ENCODE data around the gene FANCM. TPM values are rescaled to one million over a fixed set of nuclear protein-coding genes. Genes with fewer than 3 reads are reported as not detected.
"Not testable (repeated sequence)": the region's sequence is repeated elsewhere in the genome, so short reads cannot be mapped to it uniquely, and the experiment has no call there.

FANCM gene
- total and polyA plus RNA-seq, 2 experiments from 2014 or later: 19.6 to 21.1 TPM

- not testable (repeated sequence) for H3K27ac Mint-ChIP-seq; H3K36me3 ChIP-seq (ENCODE audit: insufficient read depth); H3K27me3 ChIP-seq (ENCODE audit: insufficient read depth); H3K4me1 ChIP-seq (ENCODE audit: insufficient read depth); H3K9me2 ChIP-seq (ENCODE audit: insufficient read depth); ATAC-seq; H3K27ac ChIP-seq (ENCODE audit: low read depth); H3K9me3 Mint-ChIP-seq; H2AFZ ChIP-seq; H3K4me3 Mint-ChIP-seq; H3F3A ChIP-seq (replicated peaks; ENCODE audit: low read depth); H3K4me1 Mint-ChIP-seq; H4K20me1 ChIP-seq (replicated peaks; ENCODE audit: insufficient read depth); H3K4me3 ChIP-seq; H3K4me2 ChIP-seq; DNase-seq (ENCODE audit: low spot score); H3K27me3 Mint-ChIP-seq (ENCODE audit: insufficient read depth, low read depth, poor library complexity)
- peaks cover 15% of the 10 kb centered on the region for H3K36me3 Mint-ChIP-seq (ENCODE audit: low read depth)
- peaks cover 80% of the 10 kb centered on the region for H3K79me2 ChIP-seq (replicated peaks; ENCODE audit: insufficient read depth)
Measured at GRCh38 chr14:45142083-45142482, 6.4 kb downstream of the FANCM start.

- Mint-ChIP-seq H3K4me1 (peaks cover 4% of the 10 kb centered on the region), H3K36me3 (ENCODE audit: low read depth) (peaks cover 20% of the 10 kb centered on the region), H3K4me3 (no peak overlapping the region), H3K27me3 (ENCODE audit: insufficient read depth, low read depth, poor library complexity) (no peaks in the 10 kb centered on the region), H3K9me3 (no peaks in the 10 kb centered on the region), H3K27ac (no peak overlapping the region)
- DNase-seq (ENCODE audit: low spot score) (no peak), ATAC-seq (no peak)
- Histone ChIP-seq H3K79me2 (replicated peaks; ENCODE audit: insufficient read depth) (peaks cover 59% of the 10 kb centered on the region), H3K4me3 (no peak overlapping the region), H3K4me1 (ENCODE audit: insufficient read depth) (peaks cover 6% of the 10 kb centered on the region; the same call in 1 of the 2 replicates), H3K27me3 (ENCODE audit: insufficient read depth) (no peaks in the 10 kb centered on the region), H3K9me2 (ENCODE audit: insufficient read depth) (no peaks in the 10 kb centered on the region), H3K27ac (ENCODE audit: low read depth) (no peak overlapping the region), H4K20me1 (replicated peaks; ENCODE audit: insufficient read depth) (no peaks in the 10 kb centered on the region), H2AFZ (no peak overlapping the region), H3K36me3 (ENCODE audit: insufficient read depth) (no peaks in the 10 kb centered on the region), H3F3A (replicated peaks; ENCODE audit: low read depth) (no peaks in the 10 kb centered on the region), H3K4me2 (no peak overlapping the region)
- TF ChIP-seq EZH2 (IDR thresholded peaks at IDR 0.05; ENCODE audit: low read depth, unreplicated experiment) (no peak), JUNB (IDR thresholded peaks at IDR 0.05; ENCODE audit: unreplicated experiment) (no peak), NANOG (IDR thresholded peaks at IDR 0.05; ENCODE audit: borderline replicate concordance) (no peak), ETS1 (IDR thresholded peaks at IDR 0.05) (no peak), ZNF331 (CRISPR knock-in tag; IDR thresholded peaks at IDR 0.05; ENCODE audit: low read depth) (no peak), POLR2AphosphoS5 (IDR thresholded peaks at IDR 0.05; ENCODE audit: low read depth) (no peak), ZNF114 (CRISPR knock-in tag; IDR thresholded peaks at IDR 0.05) (no peak), ZNF462 (CRISPR knock-in tag; IDR thresholded peaks at IDR 0.05) (no peak), CREB1 (CRISPR knock-in tag; IDR thresholded peaks at IDR 0.05; ENCODE audit: low read depth) (no peak), REST (IDR thresholded peaks at IDR 0.05; ENCODE audit: unreplicated experiment) (no peak), EZH2phosphoT487 (IDR thresholded peaks at IDR 0.05; ENCODE audit: unreplicated experiment) (no peak)
Measured at GRCh38 chr14:45144658-45145057, 8.9 kb downstream of the FANCM start.

All from GM23338 (cell line).